Neural cell (in vitro differentiated cells): Measurements from ENCODE around the gene FAM53A. TPM values are rescaled to one million over a fixed set of nuclear protein-coding genes. Genes with fewer than 3 reads are reported as not detected.

Source experiments
- H2AFZ ChIP-seq: fragments of 200-600, 300-800 bp; sonication (generic), shearing (Covaris generic); 2 replicates; pipeline ENCODE4 v1.6.0; 2014; ENCODE audit warnings: low read depth, mild to moderate bottlenecking, antibody characterized with exemption, low read length, moderate library complexity
- H3F3A ChIP-seq: fragments of 200-600 bp; shearing (Covaris generic); 2 replicates; pipeline ENCODE4 v1.6.1; 2016; ENCODE audit warnings: mild to moderate bottlenecking, moderate library complexity, mixed read lengths, antibody characterized with exemption, low read length; ENCODE audit not compliant: insufficient read depth, poor library complexity, severe bottlenecking
- H3K27ac ChIP-seq: fragments of 200-600, 300-800 bp; sonication (generic), shearing (Covaris generic); 2 replicates; pipeline ENCODE4 v1.5.1; 2014; ENCODE audit warnings: mild to moderate bottlenecking, low read length, moderate library complexity
- H3K27me3 ChIP-seq: fragments of 300-800, 200-600 bp; sonication (generic), shearing (Covaris generic); 2 replicates; pipeline ENCODE4 v1.6.0; 2014; ENCODE audit warnings: mild to moderate bottlenecking, low read depth, low read length, moderate library complexity; ENCODE audit not compliant: insufficient read depth
- H3K36me3 ChIP-seq: fragments of 300-800, 200-600 bp; sonication (generic), shearing (Covaris generic); 2 replicates; pipeline ENCODE4 v1.5.1; 2014; ENCODE audit warnings: mild to moderate bottlenecking, antibody characterized with exemption, low read length, moderate library complexity; ENCODE audit not compliant: insufficient read depth
- H3K4me2 ChIP-seq: fragments of 300-800, 200-600 bp; sonication (generic), shearing (Covaris generic); 2 replicates; pipeline ENCODE4 v1.6.0; 2014; ENCODE audit warnings: mild to moderate bottlenecking, low read length
- H3K4me3 ChIP-seq: fragments of 300-800, 200-600 bp; sonication (generic), shearing (Covaris generic); 2 replicates; pipeline ENCODE4 v1.5.1; 2014; ENCODE audit warnings: mild to moderate bottlenecking, low read length, moderate library complexity
- H3K79me2 ChIP-seq: fragments of 200-600 bp; shearing (Covaris generic); replicated peaks from 2 replicates; pipeline ENCODE4 v1.6.0; 2014; ENCODE audit warnings: mild to moderate bottlenecking, low read length, moderate library complexity; ENCODE audit not compliant: insufficient read depth
- H3K9ac ChIP-seq: fragments of 300-800, 200-600 bp; sonication (generic), shearing (Covaris generic); 2 replicates; pipeline ENCODE4 v1.6.1; 2016; ENCODE audit warnings: mild to moderate bottlenecking, low read length, mixed read lengths
- H3K9me2 ChIP-seq: fragments of 200-600 bp; shearing (Covaris generic); 2 replicates; pipeline ENCODE4 v1.6.1; 2016; ENCODE audit warnings: mild to moderate bottlenecking, low read length, mixed read lengths; ENCODE audit not compliant: insufficient read depth
- H3K9me3 ChIP-seq: fragments of 200-600, 300-800 bp; sonication (generic), shearing (Covaris generic); 2 replicates; pipeline ENCODE4 v1.6.1; 2016; ENCODE audit warnings: mild to moderate bottlenecking, mixed run types, low read length, moderate library complexity, mixed read lengths
- H4K20me1 ChIP-seq: fragments of 200-600 bp; shearing (Covaris generic); 2 replicates; pipeline ENCODE4 v1.6.1; 2016; ENCODE audit warnings: mild to moderate bottlenecking, mixed run types; ENCODE audit not compliant: insufficient read depth
- EP300 ChIP-seq: fragments of 450-650 bp; conservative IDR thresholded peaks from 2 replicates; pipeline ENCODE4 v1.6.1; 2014; ENCODE audit warnings: antibody characterized with exemption, mild to moderate bottlenecking, moderate library complexity; ENCODE audit not compliant: poor library complexity, severe bottlenecking
- EZH2 ChIP-seq: fragments of 200-600, 300-800 bp; shearing (Covaris generic), sonication (generic); IDR thresholded peaks from 2 replicates; pipeline ENCODE4 v1.6.1; 2014; ENCODE audit warnings: antibody characterized with exemption, low read length, borderline replicate concordance, mild to moderate bottlenecking; ENCODE audit not compliant: insufficient read depth, poor library complexity, severe bottlenecking
- MXI1 ChIP-seq: fragments of 450-650 bp; conservative IDR thresholded peaks from 2 replicates; pipeline ENCODE4 v1.6.1; 2014; ENCODE audit warnings: antibody characterized with exemption, mild to moderate bottlenecking; ENCODE audit not compliant: poor library complexity, severe bottlenecking
- POLR2AphosphoS5 ChIP-seq: IDR thresholded peaks from 2 replicates; pipeline ENCODE4 v1.6.1; 2012
- RAD21 ChIP-seq: fragments of 450-650 bp; conservative IDR thresholded peaks from 2 replicates; pipeline ENCODE4 v1.6.1; 2014; ENCODE audit warnings: antibody characterized with exemption, mild to moderate bottlenecking, moderate library complexity
- SMC3 ChIP-seq: fragments of 450-650 bp; conservative IDR thresholded peaks from 2 replicates; pipeline ENCODE4 v1.6.1; 2014; ENCODE audit warnings: antibody characterized with exemption, mild to moderate bottlenecking, moderate library complexity; ENCODE audit not compliant: poor library complexity
- TAF1 ChIP-seq: IDR thresholded peaks from 2 replicates; pipeline ENCODE4 v1.6.1; 2012; ENCODE audit warnings: low read depth
- polyA plus RNA-seq: library from polyadenylated mRNA; depleted of rRNA; stranded (reverse); fragments of >200 nt; gene quantifications from 2 replicates; pipeline ENCODE4 v1.2.3, GENCODE V29; 2014
- TF ChIP-seq, protein P1 (sequence below): fragments of 450-650 bp; IDR thresholded peaks from 2 replicates; pipeline ENCODE4 v1.5.1; 2014; ENCODE audit warnings: antibody characterized with exemption, mild to moderate bottlenecking, moderate library complexity; ENCODE audit not compliant: poor library complexity, severe bottlenecking
- TF ChIP-seq, protein P2 (sequence below): IDR thresholded peaks from 2 replicates; pipeline ENCODE4 v1.6.1; 2012; ENCODE audit warnings: borderline replicate concordance

The FAM53A gene
- polyA plus RNA-seq, 1 donor from 2014 or later = not detected

- Histone ChIP-seq H3K9me2 (no peaks in the 10 kb centered on the region), H3K79me2 (no peaks in the 10 kb centered on the region), H3K4me3 (no peak overlapping the region), H3K27ac (no peak overlapping the region), H3K9ac (no peak overlapping the region), H3K36me3 (no peaks in the 10 kb centered on the region), H3K9me3 (no peaks in the 10 kb centered on the region), H3F3A (no peaks in the 10 kb centered on the region), H2AFZ (no peak overlapping the region), H3K4me2 (no peak overlapping the region), H3K27me3 (no peaks in the 10 kb centered on the region), H4K20me1 (no peaks in the 10 kb centered on the region)
- TF ChIP-seq POLR2AphosphoS5 (no peak), EZH2 (no peak), SMC3 (no peak)
- TF ChIP-seq, protein P1, sequence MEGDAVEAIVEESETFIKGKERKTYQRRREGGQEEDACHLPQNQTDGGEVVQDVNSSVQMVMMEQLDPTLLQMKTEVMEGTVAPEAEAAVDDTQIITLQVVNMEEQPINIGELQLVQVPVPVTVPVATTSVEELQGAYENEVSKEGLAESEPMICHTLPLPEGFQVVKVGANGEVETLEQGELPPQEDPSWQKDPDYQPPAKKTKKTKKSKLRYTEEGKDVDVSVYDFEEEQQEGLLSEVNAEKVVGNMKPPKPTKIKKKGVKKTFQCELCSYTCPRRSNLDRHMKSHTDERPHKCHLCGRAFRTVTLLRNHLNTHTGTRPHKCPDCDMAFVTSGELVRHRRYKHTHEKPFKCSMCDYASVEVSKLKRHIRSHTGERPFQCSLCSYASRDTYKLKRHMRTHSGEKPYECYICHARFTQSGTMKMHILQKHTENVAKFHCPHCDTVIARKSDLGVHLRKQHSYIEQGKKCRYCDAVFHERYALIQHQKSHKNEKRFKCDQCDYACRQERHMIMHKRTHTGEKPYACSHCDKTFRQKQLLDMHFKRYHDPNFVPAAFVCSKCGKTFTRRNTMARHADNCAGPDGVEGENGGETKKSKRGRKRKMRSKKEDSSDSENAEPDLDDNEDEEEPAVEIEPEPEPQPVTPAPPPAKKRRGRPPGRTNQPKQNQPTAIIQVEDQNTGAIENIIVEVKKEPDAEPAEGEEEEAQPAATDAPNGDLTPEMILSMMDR = no peak
These were observed 84.5 kb downstream of the FAM53A start for GRCh38 chr4:1599491-1600210.

DNA sequence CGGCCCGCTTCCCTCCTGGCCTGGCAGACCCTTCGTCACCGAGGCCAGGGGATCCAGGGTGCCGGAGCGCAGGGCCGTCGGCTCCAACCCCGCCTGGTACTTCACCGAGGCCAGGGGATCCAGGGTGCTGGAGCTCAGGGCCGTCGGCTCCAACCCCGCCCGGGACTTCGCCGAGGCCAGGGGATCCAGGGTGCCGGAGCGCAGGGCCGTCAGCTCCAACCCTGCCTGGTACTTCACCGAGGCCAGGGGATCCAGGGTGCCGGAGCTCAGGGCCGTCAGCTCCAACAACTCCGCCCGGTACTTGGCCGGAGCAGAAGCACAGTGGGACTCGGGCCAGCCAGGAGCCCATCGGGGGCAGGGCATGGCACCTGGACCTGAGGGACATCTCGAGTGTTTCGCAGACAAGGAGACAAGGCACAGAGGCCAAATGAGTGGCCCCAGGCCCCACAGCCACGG is 85.1 kb downstream of the FAM53A start:
- Histone ChIP-seq H2AFZ (no peak overlapping the region), H3K9ac (no peak overlapping the region), H3K79me2 (no peaks in the 10 kb centered on the region), H3K4me2 (no peak overlapping the region), H3K27me3 (no peaks in the 10 kb centered on the region), H3K36me3 (no peaks in the 10 kb centered on the region), H4K20me1 (no peaks in the 10 kb centered on the region), H3F3A (no peaks in the 10 kb centered on the region), H3K27ac (no peak overlapping the region), H3K9me3 (no peaks in the 10 kb centered on the region), H3K9me2 (no peaks in the 10 kb centered on the region), H3K4me3 (no peak overlapping the region)
- TF ChIP-seq SMC3 (no peak), EP300 (no peak), RAD21 (no peak), TAF1 (no peak), EZH2 (no peak), POLR2AphosphoS5 (no peak), MXI1 (no peak)
- TF ChIP-seq, protein P2, sequence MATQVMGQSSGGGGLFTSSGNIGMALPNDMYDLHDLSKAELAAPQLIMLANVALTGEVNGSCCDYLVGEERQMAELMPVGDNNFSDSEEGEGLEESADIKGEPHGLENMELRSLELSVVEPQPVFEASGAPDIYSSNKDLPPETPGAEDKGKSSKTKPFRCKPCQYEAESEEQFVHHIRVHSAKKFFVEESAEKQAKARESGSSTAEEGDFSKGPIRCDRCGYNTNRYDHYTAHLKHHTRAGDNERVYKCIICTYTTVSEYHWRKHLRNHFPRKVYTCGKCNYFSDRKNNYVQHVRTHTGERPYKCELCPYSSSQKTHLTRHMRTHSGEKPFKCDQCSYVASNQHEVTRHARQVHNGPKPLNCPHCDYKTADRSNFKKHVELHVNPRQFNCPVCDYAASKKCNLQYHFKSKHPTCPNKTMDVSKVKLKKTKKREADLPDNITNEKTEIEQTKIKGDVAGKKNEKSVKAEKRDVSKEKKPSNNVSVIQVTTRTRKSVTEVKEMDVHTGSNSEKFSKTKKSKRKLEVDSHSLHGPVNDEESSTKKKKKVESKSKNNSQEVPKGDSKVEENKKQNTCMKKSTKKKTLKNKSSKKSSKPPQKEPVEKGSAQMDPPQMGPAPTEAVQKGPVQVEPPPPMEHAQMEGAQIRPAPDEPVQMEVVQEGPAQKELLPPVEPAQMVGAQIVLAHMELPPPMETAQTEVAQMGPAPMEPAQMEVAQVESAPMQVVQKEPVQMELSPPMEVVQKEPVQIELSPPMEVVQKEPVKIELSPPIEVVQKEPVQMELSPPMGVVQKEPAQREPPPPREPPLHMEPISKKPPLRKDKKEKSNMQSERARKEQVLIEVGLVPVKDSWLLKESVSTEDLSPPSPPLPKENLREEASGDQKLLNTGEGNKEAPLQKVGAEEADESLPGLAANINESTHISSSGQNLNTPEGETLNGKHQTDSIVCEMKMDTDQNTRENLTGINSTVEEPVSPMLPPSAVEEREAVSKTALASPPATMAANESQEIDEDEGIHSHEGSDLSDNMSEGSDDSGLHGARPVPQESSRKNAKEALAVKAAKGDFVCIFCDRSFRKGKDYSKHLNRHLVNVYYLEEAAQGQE = no peak
- TF ChIP-seq, protein P1 = no peak
